SK-N-SH (cell line): ENCODE data around the gene RAB11FIP5. TPM values are rescaled to one million over a fixed set of nuclear protein-coding genes. Genes with fewer than 3 reads are reported as not detected.

Source experiments
- CTCF ChIA-PET: fragments of 300-600, 350-600 bp; formaldehyde crosslinking; extraction: SDS; loops from one replicate; lab custom pipeline; 2021; lab: Yijun Ruan, JAX
- POLR2A ChIA-PET: fragments of 350-600 bp; sonication (Branson Sonifier 250); formaldehyde crosslinking; extraction: SDS; loops from one replicate; lab custom pipeline; 2020; ENCODE audit warnings: antibody characterized with exemption, inconsistent platforms; lab: Yijun Ruan, JAX
- DNase-seq: peaks from one replicate; pipeline ENCODE4 v3.0.0; 2012
- H2AFZ ChIP-seq: fragments of 200-600 bp; sonication (generic); 2 replicates; pipeline ENCODE4 v1.8.1; 2016; ENCODE audit warnings: antibody characterized with exemption, mild to moderate bottlenecking, low read depth
- H3F3A ChIP-seq: fragments of 200-600 bp; sonication (generic); replicated peaks from 2 replicates; pipeline ENCODE3; 2016; ENCODE audit warnings: antibody characterized with exemption, mild to moderate bottlenecking; ENCODE audit not compliant: insufficient read depth
- H3K27ac ChIP-seq, 2 experiments: fragments of 200-500 bp in 1 of 2; fragments of 200-600 bp in 1 of 2; sonication (Bioruptor generic) in 1 of 2; sonication (generic), shearing (Covaris generic) in 1 of 2; 2 replicates each; pipeline versions ENCODE4 v1.5.1 to v1.6.1; 2014 to 2016; ENCODE audit warnings: low read depth in 2 of 2, inconsistent platforms in 1 of 2, low read length in 1 of 2, mild to moderate bottlenecking in 1 of 2, mixed read lengths in 1 of 2
- H3K27me3 ChIP-seq: fragments of 200-600 bp; sonication (generic), shearing (Covaris generic); 2 replicates; pipeline ENCODE4 v1.6.1; 2016; ENCODE audit warnings: mixed run types; ENCODE audit not compliant: insufficient read depth
- H3K36me3 ChIP-seq, 2 experiments: fragments of 200-500 bp in 1 of 2; fragments of 200-600 bp in 1 of 2; sonication (Bioruptor generic) in 1 of 2; sonication (generic) in 1 of 2; replicated peaks in 1 of 2; 2 replicates each; pipeline versions ENCODE3 to v1.5.1; 2014 to 2016; ENCODE audit warnings: low read length in 1 of 2, mild to moderate bottlenecking in 1 of 2; ENCODE audit not compliant: insufficient read depth in 2 of 2, control insufficient read depth in 1 of 2
- H3K4me1 ChIP-seq, 2 experiments: fragments of 200-500 bp in 1 of 2; fragments of 200-600 bp in 1 of 2; sonication (Bioruptor generic) in 1 of 2; sonication (generic), shearing (Covaris generic) in 1 of 2; 2 replicates each; pipeline versions ENCODE4 v1.5.1 to v1.6.1; 2014 to 2016; ENCODE audit warnings: low read depth in 1 of 2, low read length in 1 of 2, mixed run types in 1 of 2; ENCODE audit not compliant: insufficient read depth in 2 of 2, control insufficient read depth in 1 of 2
- H3K4me2 ChIP-seq: fragments of 200-600 bp; sonication (generic), shearing (Covaris generic); 2 replicates; pipeline ENCODE4 v1.6.1; 2017; ENCODE audit warnings: mixed run types
- H3K4me3 ChIP-seq, 2 experiments: fragments of 200-500 bp in 1 of 2; fragments of 200-600 bp in 1 of 2; sonication (Bioruptor generic) in 1 of 2; sonication (generic), shearing (Covaris generic) in 1 of 2; 2 replicates each; pipeline versions ENCODE4 v1.5.1 to v1.8.1; 2014 to 2016; ENCODE audit warnings: low read depth in 2 of 2, inconsistent platforms in 1 of 2, low read length in 1 of 2, mild to moderate bottlenecking in 1 of 2, mixed read lengths in 1 of 2, moderate library complexity in 1 of 2
- H3K79me2 ChIP-seq: fragments of 200-600 bp; sonication (generic); 2 replicates; pipeline ENCODE4 v1.8.1; 2017; ENCODE audit warnings: mild to moderate bottlenecking; ENCODE audit not compliant: insufficient read depth
- H3K9ac ChIP-seq: fragments of 200-600 bp; sonication (generic); 2 replicates; pipeline ENCODE4 v1.6.1; 2017; ENCODE audit warnings: mixed run types
- H3K9me2 ChIP-seq: fragments of 200-600 bp; sonication (generic); 2 replicates; pipeline ENCODE4 v1.6.1; 2017; ENCODE audit warnings: mixed run types
- H3K9me3 ChIP-seq: fragments of 200-600 bp; sonication (generic); 2 replicates; pipeline ENCODE4 v1.6.1; 2017; ENCODE audit warnings: mixed run types, mild to moderate bottlenecking, moderate library complexity
- H4K20me1 ChIP-seq: fragments of 200-600 bp; sonication (generic); 2 replicates; pipeline ENCODE4 v1.6.1; 2017; ENCODE audit warnings: mild to moderate bottlenecking, mixed run types; ENCODE audit not compliant: insufficient read depth
- CHD2 ChIP-seq: fragments of 150-350 bp; IDR thresholded peaks from 2 replicates; pipeline ENCODE4 v1.6.1; 2018; ENCODE audit warnings: low read length; ENCODE audit not compliant: partially characterized antibody
- ELF1 ChIP-seq: IDR thresholded peaks from 2 replicates; pipeline ENCODE4 v1.4.0; 2012
- EP300 ChIP-seq, 2 experiments: IDR thresholded peaks; 2 replicates each; pipeline versions ENCODE4 v1.4.0 to v1.6.1; 2012; ENCODE audit warnings: borderline replicate concordance in 1 of 2, low read depth in 1 of 2, low read length in 1 of 2
- FOSL2 ChIP-seq: IDR thresholded peaks from 2 replicates; pipeline ENCODE4 v1.4.0; 2012; ENCODE audit warnings: low read depth, mild to moderate bottlenecking, moderate library complexity, borderline replicate concordance
- FOXM1 ChIP-seq: IDR thresholded peaks from 2 replicates; pipeline ENCODE4 v1.4.0; 2012; ENCODE audit warnings: low read depth, mild to moderate bottlenecking
- JUND ChIP-seq: IDR thresholded peaks from 2 replicates; pipeline ENCODE4 v1.4.0; 2012
- NRF1 ChIP-seq: IDR thresholded peaks from 2 replicates; pipeline ENCODE4 v1.6.1; 2012; ENCODE audit warnings: low read depth, mild to moderate bottlenecking, low read length
- POLR2AphosphoS5 ChIP-seq: IDR thresholded peaks from 2 replicates; pipeline ENCODE4 v1.6.1; 2012; ENCODE audit warnings: low read depth, low read length
- RCOR1 ChIP-seq: fragments of 150-350 bp; IDR thresholded peaks from 2 replicates; pipeline ENCODE4 v1.6.1; 2017; ENCODE audit warnings: antibody characterized with exemption, low read length
- SIN3A ChIP-seq: IDR thresholded peaks from 2 replicates; pipeline ENCODE4 v1.6.1; 2012; ENCODE audit warnings: low read depth, mild to moderate bottlenecking, low read length, moderate library complexity, borderline replicate concordance
- USF1 ChIP-seq: IDR thresholded peaks from 2 replicates; pipeline ENCODE4 v1.4.0; 2012; ENCODE audit warnings: low read depth, borderline replicate concordance
- USF2 ChIP-seq: fragments of 150-350 bp; IDR thresholded peaks from 2 replicates; pipeline ENCODE4 v1.6.1; 2017; ENCODE audit warnings: antibody characterized with exemption, low read length, low read depth, borderline replicate concordance
- YY1 ChIP-seq: IDR thresholded peaks from 2 replicates; pipeline ENCODE4 v1.4.0; 2012; ENCODE audit warnings: low read depth, mild to moderate bottlenecking
- ZBTB33 ChIP-seq: IDR thresholded peaks from 2 replicates; pipeline ENCODE4 v1.4.0; 2012; ENCODE audit warnings: low read depth, borderline replicate concordance
- WGBS: methylation state at CpG from one replicate; pipeline ENCODE4 v1.1.6; 2017; ENCODE audit warnings: low lambda C conversion rate; 5-methylcytosine and 5-hydroxymethylcytosine counted together
- polyA plus RNA-seq, 3 experiments: library from polyadenylated mRNA; depleted of rRNA; stranded (reverse); fragments of >200 nt; gene quantifications; 2 replicates each; pipeline ENCODE4 v1.2.3, GENCODE V29; 2012
- TF ChIP-seq, protein P1 (sequence below): IDR thresholded peaks from 2 replicates; pipeline ENCODE4; 2012
- TF ChIP-seq, protein P2 (sequence below): fragments of 200-600 bp; sonication (generic); IDR thresholded peaks from 2 replicates; pipeline ENCODE4 v1.6.1; 2017; ENCODE audit warnings: antibody characterized with exemption, mild to moderate bottlenecking, moderate library complexity

The RAB11FIP5 gene
- polyA plus RNA-seq, 1 of the 3 experiments (the other 2 are of a cell fraction) = 17.1 TPM

GRCh38 chr2:73059106-73059505, 53.6 kb downstream of the RAB11FIP5 start:
- H3K79me2 ChIP-seq = peaks cover 55% of the 10 kb centered on the region
- 100% methylated on average over 3 of the region's 6 CpGs for WGBS
- no peak overlapping the region for H2AFZ ChIP-seq
- ChIA-PET POLR2A (no interaction called here), CTCF (interaction anchor here (0.7 to 2.1 kb wide), 2 partner anchors 97 to 105 kb away, joined by 3 to 10 read pairs; no protein-coding TSS in a partner anchor)
- H3K4me3 ChIP-seq = no peak overlapping the region
- peaks cover 3 to 16% of the 10 kb centered on the region in 2 experiments; a peak in 3 of 4 replicates for H3K4me1 ChIP-seq
- no peak overlapping the region for H3K9ac ChIP-seq
- DNase-seq = no peak
- H3K27ac ChIP-seq = no peak overlapping the region
- H3K4me2 ChIP-seq = no peak overlapping the region
- H3F3A ChIP-seq = peaks cover 11% of the 10 kb centered on the region
- H3K27me3 ChIP-seq = no peaks in the 10 kb centered on the region
- H3K36me3 ChIP-seq = peaks cover 0 to 20% of the 10 kb centered on the region in 2 experiments
- H3K9me3 ChIP-seq = peaks cover 9% of the 10 kb centered on the region; the same call in 1 of the 2 replicates
- no peaks in the 10 kb centered on the region for H3K9me2 ChIP-seq
- H4K20me1 ChIP-seq = no peaks in the 10 kb centered on the region
- TF ChIP-seq ZBTB33 (no peak), FOSL2 (no peak), USF1 (no peak), FOXM1 (no peak), YY1 (no peak), USF2 (no peak), EP300 (IDR thresholded peaks at IDR 0.05; ENCODE audit: borderline replicate concordance in 1 of 2, low read depth in 1 of 2, low read length in 1 of 2) (no peak)
- TF ChIP-seq, protein P1, sequence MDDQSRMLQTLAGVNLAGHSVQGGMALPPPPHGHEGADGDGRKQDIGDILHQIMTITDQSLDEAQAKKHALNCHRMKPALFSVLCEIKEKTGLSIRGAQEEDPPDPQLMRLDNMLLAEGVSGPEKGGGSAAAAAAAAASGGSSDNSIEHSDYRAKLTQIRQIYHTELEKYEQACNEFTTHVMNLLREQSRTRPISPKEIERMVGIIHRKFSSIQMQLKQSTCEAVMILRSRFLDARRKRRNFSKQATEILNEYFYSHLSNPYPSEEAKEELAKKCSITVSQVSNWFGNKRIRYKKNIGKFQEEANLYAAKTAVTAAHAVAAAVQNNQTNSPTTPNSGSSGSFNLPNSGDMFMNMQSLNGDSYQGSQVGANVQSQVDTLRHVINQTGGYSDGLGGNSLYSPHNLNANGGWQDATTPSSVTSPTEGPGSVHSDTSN = no peak

DNA sequence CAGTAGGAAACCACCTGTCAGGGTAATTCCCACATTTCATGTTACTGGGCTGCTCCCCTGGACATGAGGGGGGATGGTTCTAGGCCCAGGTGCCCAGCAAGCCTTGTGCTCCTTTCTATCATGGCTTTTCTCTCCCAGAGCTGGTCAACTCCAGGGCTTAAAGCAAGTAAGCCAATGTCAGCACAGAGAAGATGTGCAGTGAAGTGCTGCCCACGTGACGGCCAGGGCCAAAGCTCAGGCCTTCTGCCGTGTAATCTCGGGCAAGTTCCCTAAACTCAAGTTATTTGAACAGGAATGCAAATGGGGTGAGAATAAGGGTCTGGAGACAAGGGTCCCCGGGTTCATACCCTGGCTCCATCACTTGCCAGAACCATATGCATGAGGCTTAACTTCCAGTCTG, 57.8 kb downstream of the RAB11FIP5 start:
- no peak overlapping the region for H3K4me3 ChIP-seq
- no peak for DNase-seq
- H3K79me2 ChIP-seq = peaks cover 22% of the 10 kb centered on the region
- H3K36me3 ChIP-seq = peaks cover 0 to 20% of the 10 kb centered on the region in 2 experiments
- no peaks in the 10 kb centered on the region for H4K20me1 ChIP-seq
- POLR2A ChIA-PET = no interaction called here
- H3K27me3 ChIP-seq = no peaks in the 10 kb centered on the region
- no peaks in the 10 kb centered on the region for H3F3A ChIP-seq
- no peak overlapping the region for H3K27ac ChIP-seq
- H3K9ac ChIP-seq = no peak overlapping the region
- H3K4me2 ChIP-seq = no peak overlapping the region
- no peaks in the 10 kb centered on the region for H3K9me2 ChIP-seq
- H2AFZ ChIP-seq = no peak overlapping the region
- 94% methylated on average over 5 of the region's 5 CpGs for WGBS
- H3K4me1 ChIP-seq = peaks cover 0 to 6% of the 10 kb centered on the region in 2 experiments; a peak in 1 of 4 replicates
- TF ChIP-seq NRF1 (no peak), RCOR1 (no peak), JUND (no peak), ELF1 (no peak), POLR2AphosphoS5 (no peak), SIN3A (no peak), CHD2 (no peak)
- TF ChIP-seq, protein P1 = no peak
- TF ChIP-seq, protein P2, sequence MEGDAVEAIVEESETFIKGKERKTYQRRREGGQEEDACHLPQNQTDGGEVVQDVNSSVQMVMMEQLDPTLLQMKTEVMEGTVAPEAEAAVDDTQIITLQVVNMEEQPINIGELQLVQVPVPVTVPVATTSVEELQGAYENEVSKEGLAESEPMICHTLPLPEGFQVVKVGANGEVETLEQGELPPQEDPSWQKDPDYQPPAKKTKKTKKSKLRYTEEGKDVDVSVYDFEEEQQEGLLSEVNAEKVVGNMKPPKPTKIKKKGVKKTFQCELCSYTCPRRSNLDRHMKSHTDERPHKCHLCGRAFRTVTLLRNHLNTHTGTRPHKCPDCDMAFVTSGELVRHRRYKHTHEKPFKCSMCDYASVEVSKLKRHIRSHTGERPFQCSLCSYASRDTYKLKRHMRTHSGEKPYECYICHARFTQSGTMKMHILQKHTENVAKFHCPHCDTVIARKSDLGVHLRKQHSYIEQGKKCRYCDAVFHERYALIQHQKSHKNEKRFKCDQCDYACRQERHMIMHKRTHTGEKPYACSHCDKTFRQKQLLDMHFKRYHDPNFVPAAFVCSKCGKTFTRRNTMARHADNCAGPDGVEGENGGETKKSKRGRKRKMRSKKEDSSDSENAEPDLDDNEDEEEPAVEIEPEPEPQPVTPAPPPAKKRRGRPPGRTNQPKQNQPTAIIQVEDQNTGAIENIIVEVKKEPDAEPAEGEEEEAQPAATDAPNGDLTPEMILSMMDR = no peak
- CTCF ChIA-PET = interaction anchor here (1.2 kb wide), 1 partner anchor 80 kb away, joined by 3 read pairs; no protein-coding TSS in a partner anchor
- peaks cover 9% of the 10 kb centered on the region; the same call in 1 of the 2 replicates for H3K9me3 ChIP-seq
